Right cardiac atrium (tissue), 5 donors: ENCODE results near the gene MRPL38. TPM values are rescaled to one million over a fixed set of nuclear protein-coding genes. Genes with fewer than 3 reads are reported as not detected.
"Not testable (repeated sequence)": the region's sequence is repeated elsewhere in the genome, so short reads cannot be mapped to it uniquely, and the experiment has no call there.

Experiments used
- ATAC-seq, 2 donors: fragments of 200-7000 bp; cut with Tn5 transposase; one replicate each; pipeline versions ENCODE4 v1.8.0 to v1.9.1; 2020; ENCODE audit warnings: moderate library complexity in 2 of 2, mild to moderate bottlenecking in 1 of 2
- DNase-seq, 3 donors: peaks; one replicate each; pipeline ENCODE4 v3.0.0-alpha.2; 2020
- H3K27ac ChIP-seq: one replicate; pipeline ENCODE4 v1.5.1; 2013; ENCODE audit warnings: mild to moderate bottlenecking, low read length, control low read depth, moderate library complexity
- H3K27me3 ChIP-seq: one replicate; pipeline ENCODE4 v1.6.1; 2013; ENCODE audit not compliant: control insufficient read depth, insufficient read depth
- H3K4me1 ChIP-seq: one replicate; pipeline ENCODE4 v1.6.1; 2013; ENCODE audit warnings: low read length; ENCODE audit not compliant: control insufficient read depth, insufficient read depth
- H3K4me3 ChIP-seq: one replicate; pipeline ENCODE4 v1.5.1; 2013; ENCODE audit warnings: low read length, control low read depth
- H3K9me3 ChIP-seq: one replicate; pipeline ENCODE4 v1.6.1; 2013; ENCODE audit warnings: low read length; ENCODE audit not compliant: control insufficient read depth
- WGBS: extraction: QIAGEN DNeasy Blood & Tissue Kit; methylation state at CpG from one replicate; pipeline ENCODE4 v1.1.7; 2013; 5-methylcytosine and 5-hydroxymethylcytosine counted together
- intact Hi-C, 4 donors: fragments of 100-400 bp; cut with DNase I; formaldehyde crosslinking; loops; one replicate each; pipeline versions ENCODE4 v1.11.0 to v1.14.0; 2022 to 2023
- polyA plus RNA-seq: library from polyadenylated mRNA; stranded (reverse); fragments of 200-250 nt; gene quantifications from one replicate; pipeline ENCODE4 v1.2.3, GENCODE V29; 2013
- total RNA-seq, 4 donors: library from RNA; stranded (reverse); fragmentation: NEBNext Ultra II Directional; extraction: Animal tissue kit (Norgen Biotek cat#: 25700); gene quantifications; one replicate each; pipeline ENCODE4 v1.2.1, GENCODE V29; 2021
- donor health status: healthy with polysubstance abuse.
- donor health status: DM: no; HTN: yes; CAD: no.
- donor health status: DM: no; HTN: no; CAD: no.
- donor health status: DM: no; HTN: yes; CAD: no; lungs with severe emphysema.
- donor health status: DM: yes; HTN: yes; CAD: no.

MRPL38 gene
- total and polyA plus RNA-seq, 5 donors: 57.9 to 94.2 (median 76.2) TPM

- peak in 2 of 3 donors; percentile 57 to 72 for DNase-seq
- intact Hi-C loops: no loop called here
- Histone ChIP-seq H3K9me3 (no peaks in the 10 kb centered on the region), H3K27ac (peak overlapping the region; percentile 88), H3K4me3 (no peak overlapping the region), H3K27me3 (no peaks in the 10 kb centered on the region), H3K4me1 (peaks cover 22% of the 10 kb centered on the region)
- WGBS: 65% methylated on average over 18 of the region's 18 CpGs
- no peak for ATAC-seq
These were observed 29.3 kb downstream of the MRPL38 start for GRCh38 chr17:75875182-75875939.

GRCh38 chr17:75874323-75875181 is 30.1 kb downstream of the MRPL38 start:
- Histone ChIP-seq H3K4me3 (no peak overlapping the region), H3K27me3 (no peaks in the 10 kb centered on the region), H3K4me1 (peaks cover 22% of the 10 kb centered on the region), H3K9me3 (no peaks in the 10 kb centered on the region), H3K27ac (no peak overlapping the region)
- ATAC-seq (no peak), DNase-seq (peak in 1 of 3 donors; percentile 66)
- intact Hi-C loops: no loop called here
- 89% methylated on average over 38 of the region's 38 CpGs for WGBS

GRCh38 chr17:75873587-75874322 is 30.9 kb downstream of the MRPL38 start:
- H3K27me3 ChIP-seq: no peaks in the 10 kb centered on the region
- no peak overlapping the region for H3K4me3 ChIP-seq
- DNase-seq: no peak
- 47% methylated on average over 11 of the region's 11 CpGs for WGBS
- H3K4me1 ChIP-seq: peaks cover 22% of the 10 kb centered on the region
- ATAC-seq: no peak
- H3K27ac ChIP-seq: peak overlapping the region; percentile 63
- H3K9me3 ChIP-seq: no peaks in the 10 kb centered on the region
- intact Hi-C loops: no loop called here

- Histone ChIP-seq H3K4me1 (peaks cover 22% of the 10 kb centered on the region), H3K27me3 (no peaks in the 10 kb centered on the region), H3K27ac (peak overlapping the region; percentile 66), H3K9me3 (no peaks in the 10 kb centered on the region), H3K4me3 (no peak overlapping the region)
- WGBS: 25% methylated on average over 13 of the region's 13 CpGs
- intact Hi-C loops: no loop called here
- ATAC-seq (peak; percentile 63 to 76), DNase-seq (peak; percentile 91 to 93 (median 91))
These were observed 32.0 kb downstream of the MRPL38 start for GRCh38 chr17:75872434-75873351.

- ATAC-seq, H3K4me3 ChIP-seq, H3K9me3 ChIP-seq, intact Hi-C loops, H3K4me1 ChIP-seq, DNase-seq, H3K27me3 ChIP-seq: not testable (repeated sequence)
- WGBS: 53% methylated on average over 10 of the region's 10 CpGs
- H3K27ac ChIP-seq: peak overlapping the region; percentile 77
These were observed 34.5 kb downstream of the MRPL38 start for GRCh38 chr17:75870228-75870627.

GRCh38 chr17:75869282-75870141 is 35.2 kb downstream of the MRPL38 start:
- 37% methylated on average over 23 of the region's 23 CpGs for WGBS
- Histone ChIP-seq H3K4me3 (no peak overlapping the region), H3K27me3 (no peaks in the 10 kb centered on the region), H3K27ac (peak overlapping the region; percentile 77), H3K4me1 (peaks cover 9% of the 10 kb centered on the region), H3K9me3 (no peaks in the 10 kb centered on the region)
- DNase-seq (peak; percentile 80 to 94 (median 90)), ATAC-seq (peak; percentile 66 to 74)
- intact Hi-C loops: no loop called here

GRCh38 chr17:75868730-75869281 is 35.9 kb downstream of the MRPL38 start:
- 82% methylated on average over 12 of the region's 12 CpGs for WGBS
- H3K9me3 ChIP-seq, DNase-seq, H3K4me3 ChIP-seq, ATAC-seq, intact Hi-C loops, H3K27me3 ChIP-seq: not testable (repeated sequence)
- Histone ChIP-seq H3K27ac (peak overlapping the region; percentile 77), H3K4me1 (peaks cover 13% of the 10 kb centered on the region)

DNA sequence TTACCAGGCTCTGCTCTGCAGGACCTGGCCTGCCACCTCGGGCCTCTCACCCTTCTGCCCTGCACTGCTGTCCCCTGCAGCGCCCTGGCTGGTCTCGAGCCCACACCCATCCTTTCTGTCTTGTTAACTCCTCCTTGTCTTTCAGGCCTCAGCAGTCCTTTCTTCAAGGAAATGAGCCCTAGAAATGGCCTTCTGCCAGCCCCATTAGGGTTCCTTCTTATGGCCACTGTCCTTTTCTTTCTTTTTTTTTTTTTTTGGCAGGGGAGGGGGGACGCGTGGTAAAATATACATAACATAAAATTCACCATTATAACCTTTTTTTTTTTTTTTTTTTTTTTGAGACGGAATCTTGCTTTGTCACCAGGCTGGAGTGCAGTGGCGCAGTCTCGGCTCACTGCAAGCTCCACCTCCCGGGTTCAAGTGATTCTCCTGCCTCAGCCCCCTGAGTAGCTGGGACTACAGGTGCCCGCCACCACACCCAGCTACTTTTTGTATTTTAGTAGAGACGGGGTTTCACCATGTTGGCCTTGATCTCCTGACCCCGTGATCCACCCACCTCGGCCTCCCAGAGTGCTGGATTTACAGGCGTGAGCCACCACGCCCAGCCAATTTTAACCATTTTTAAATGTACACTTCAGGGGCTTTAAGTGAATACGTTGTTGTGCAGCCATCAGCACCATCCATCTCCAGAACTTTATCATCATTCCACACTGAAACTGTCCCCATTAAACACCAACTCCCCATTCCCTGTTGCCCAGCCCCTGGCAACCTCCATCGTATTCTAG is 39.1 kb downstream of the MRPL38 start:
- H3K27ac ChIP-seq, ATAC-seq, DNase-seq, H3K4me1 ChIP-seq, intact Hi-C loops, H3K9me3 ChIP-seq, H3K4me3 ChIP-seq, H3K27me3 ChIP-seq: not testable (repeated sequence)
- WGBS: 76% methylated on average over 17 of the region's 17 CpGs

DNA sequence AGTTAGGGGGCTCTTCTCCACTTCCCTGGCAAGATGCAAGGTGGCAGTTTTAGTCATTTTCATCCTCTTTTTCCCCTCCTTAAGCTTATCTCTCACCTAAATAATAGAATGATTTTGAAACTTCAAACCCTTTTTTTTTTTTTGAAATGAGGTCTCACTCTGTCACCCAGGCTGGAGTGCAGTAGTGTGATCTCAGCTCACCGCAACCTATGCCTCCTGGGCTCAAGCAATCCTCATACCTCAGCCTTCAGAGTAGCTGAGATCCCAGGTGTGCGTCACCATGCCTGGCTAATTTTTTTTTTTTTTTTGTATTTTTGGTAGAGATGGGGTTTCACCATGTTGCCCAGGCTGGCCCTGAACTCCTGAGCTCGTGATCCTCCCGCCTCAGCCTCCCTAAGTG is 39.8 kb downstream of the MRPL38 start:
- H3K9me3 ChIP-seq, H3K4me1 ChIP-seq, H3K27ac ChIP-seq, intact Hi-C loops, H3K27me3 ChIP-seq, ATAC-seq, H3K4me3 ChIP-seq, DNase-seq: not testable (repeated sequence)
- 76% methylated on average over 4 of the region's 4 CpGs for WGBS
